Measurements from ENCODE around the gene SLC26A11.
A peak's percentile ranks its signal among the peaks of the same experiment; 100 is the strongest.

Gene SLC26A11

DNA sequence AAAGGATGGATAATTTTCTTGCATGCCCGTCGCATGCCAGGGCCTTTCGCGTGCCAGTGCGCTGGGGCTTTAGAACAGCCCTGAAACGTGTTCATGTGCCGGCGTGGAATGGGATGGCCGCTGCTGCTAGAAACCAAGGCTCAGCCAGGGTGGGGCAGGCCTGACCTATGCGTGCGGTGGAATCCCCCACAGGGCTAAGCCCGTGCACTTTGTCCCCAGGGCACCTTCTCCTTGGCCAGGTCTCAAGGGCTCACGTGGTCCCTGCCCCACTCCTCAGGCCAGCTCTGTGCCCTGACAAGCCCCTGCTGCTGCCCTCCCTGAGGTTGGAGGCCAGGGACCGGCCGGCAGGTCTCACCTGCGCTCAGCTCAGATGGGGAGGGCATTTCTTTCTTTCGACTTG is 27.3 kb downstream of the SLC26A11 start:
- Histone ChIP-seq H3K9me3 (ENCODE audit: severe bottlenecking) (no peaks in the 10 kb centered on the region), H3K4me3 (ENCODE audit: low read depth, low read length) (no peak overlapping the region), H3K27ac (no peak overlapping the region), H3K27me3 (ENCODE audit: insufficient read depth, low read depth, severe bottlenecking) (no peaks in the 10 kb centered on the region), H3K36me3 (peaks cover 20% of the 10 kb centered on the region)
- DNase-seq = no peak
- TF ChIP-seq CTCF (IDR thresholded peaks at IDR 0.05; ENCODE audit: low read depth, low read length) = no peak

- peaks cover 15% of the 10 kb centered on the region for H3K36me3 ChIP-seq
- no peaks in the 10 kb centered on the region for H3K9me3 ChIP-seq (ENCODE audit: severe bottlenecking)
- no peak for DNase-seq
- H3K27ac ChIP-seq = no peak overlapping the region
- no peak overlapping the region for H3K4me3 ChIP-seq (ENCODE audit: low read depth, low read length)
- no peak for TF ChIP-seq CTCF (IDR thresholded peaks at IDR 0.05; ENCODE audit: low read depth, low read length)
- no peaks in the 10 kb centered on the region for H3K27me3 ChIP-seq (ENCODE audit: insufficient read depth, low read depth, severe bottlenecking)
These were observed 28.0 kb downstream of the SLC26A11 start for GRCh38 chr17:80248001-80248893.

DNA sequence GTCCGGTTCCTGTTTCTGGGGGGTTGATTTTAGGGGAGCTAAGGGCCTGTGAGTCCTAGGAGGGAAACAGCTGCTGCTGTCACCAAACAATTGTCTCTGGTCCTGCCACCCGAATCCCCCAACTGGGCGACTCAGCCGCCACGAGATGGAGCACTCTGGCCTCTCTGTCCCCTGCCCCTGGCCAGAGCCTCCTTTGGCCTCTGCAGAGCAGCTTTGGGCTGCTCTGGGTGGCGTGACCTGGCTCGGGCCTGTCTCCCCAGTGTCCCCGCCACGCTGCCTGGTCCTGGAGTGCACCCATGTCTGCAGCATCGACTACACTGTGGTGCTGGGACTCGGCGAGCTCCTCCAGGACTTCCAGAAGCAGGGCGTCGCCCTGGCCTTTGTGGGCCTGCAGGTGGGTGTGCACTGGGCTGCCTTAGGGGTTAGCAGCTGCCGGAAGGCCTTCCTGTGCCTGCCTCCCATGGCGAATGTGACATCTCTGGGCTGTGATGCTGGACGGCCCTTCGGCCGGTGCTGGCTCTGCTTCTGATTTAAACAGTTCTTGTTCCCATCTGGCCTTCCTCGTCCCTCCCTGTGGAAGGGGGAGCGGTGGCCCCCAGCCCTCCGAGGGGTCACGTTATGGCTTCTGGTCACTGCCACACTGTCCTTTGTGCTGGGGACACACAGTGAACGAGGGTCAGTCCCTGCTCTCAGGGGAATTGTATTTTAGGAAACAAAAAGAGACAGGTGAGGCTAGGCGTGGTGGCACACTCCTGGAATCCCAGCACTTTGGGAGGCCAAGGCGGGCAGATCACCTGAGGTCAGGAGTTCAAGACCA is 28.9 kb downstream of the SLC26A11 start:
- Histone ChIP-seq H3K27me3 (ENCODE audit: insufficient read depth, low read depth, severe bottlenecking) (no peaks in the 10 kb centered on the region), H3K27ac (no peak overlapping the region), H3K36me3 (peaks cover 15% of the 10 kb centered on the region), H3K9me3 (ENCODE audit: severe bottlenecking) (no peaks in the 10 kb centered on the region), H3K4me3 (ENCODE audit: low read depth, low read length) (no peak overlapping the region)
- peak; percentile 15; the same call in 1 of the 2 replicates for TF ChIP-seq CTCF (IDR thresholded peaks at IDR 0.05; ENCODE audit: low read depth, low read length)
- no peak for DNase-seq

DNA sequence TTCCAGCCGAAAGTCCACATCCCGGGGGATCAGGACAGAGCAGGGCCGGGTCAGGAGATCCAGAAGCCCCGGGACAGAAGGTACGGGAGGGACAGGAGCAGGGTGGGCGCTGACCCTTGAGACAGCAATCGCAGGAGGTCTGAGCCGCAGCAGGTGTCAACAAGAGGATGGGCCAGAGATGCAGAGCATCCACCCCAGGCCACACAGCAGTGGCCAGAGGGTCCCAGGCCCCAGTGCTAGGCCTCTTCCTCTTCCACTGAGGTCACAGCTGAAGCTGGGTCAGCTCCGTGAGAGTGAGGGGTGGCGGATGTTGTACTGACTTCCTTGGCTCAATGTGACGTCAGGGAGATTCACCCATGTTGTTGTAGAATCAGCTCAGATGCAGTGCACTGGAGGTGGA is 31.7 kb downstream of the SLC26A11 start:
- DNase-seq = no peak
- Histone ChIP-seq H3K36me3 (peaks cover 3% of the 10 kb centered on the region; the same call in 1 of the 2 replicates), H3K27me3 (ENCODE audit: insufficient read depth, low read depth, severe bottlenecking) (no peaks in the 10 kb centered on the region), H3K9me3 (ENCODE audit: severe bottlenecking) (no peaks in the 10 kb centered on the region), H3K4me3 (ENCODE audit: low read depth, low read length) (no peak overlapping the region), H3K27ac (no peak overlapping the region)
- TF ChIP-seq CTCF (IDR thresholded peaks at IDR 0.05; ENCODE audit: low read depth, low read length) = no peak

GRCh38 chr17:80252871-80253270 is 32.6 kb downstream of the SLC26A11 start:
- H3K9me3 ChIP-seq (ENCODE audit: severe bottlenecking) = no peaks in the 10 kb centered on the region
- H3K27ac ChIP-seq = no peak overlapping the region
- no peak overlapping the region for H3K4me3 ChIP-seq (ENCODE audit: low read depth, low read length)
- H3K36me3 ChIP-seq = peaks cover 3% of the 10 kb centered on the region; the same call in 1 of the 2 replicates
- DNase-seq = peak; percentile 92
- peak; percentile 90 for TF ChIP-seq CTCF (IDR thresholded peaks at IDR 0.05; ENCODE audit: low read depth, low read length)
- no peaks in the 10 kb centered on the region for H3K27me3 ChIP-seq (ENCODE audit: insufficient read depth, low read depth, severe bottlenecking)

Data from WERI-Rb-1 (cell line).